K562 (cell line): ENCODE data around the gene RFNG. TPM values are rescaled to one million over a fixed set of nuclear protein-coding genes. Genes with fewer than 3 reads are reported as not detected.

Experiments
- AFF1 ChIP-seq, 2 experiments: fragments of 450-650 bp; IDR thresholded peaks; 2 replicates each; pipeline ENCODE4 v1.6.1; 2018; ENCODE audit warnings: mild to moderate bottlenecking in 2 of 2, low read depth in 1 of 2; ENCODE audit not compliant: partially characterized antibody in 2 of 2
- CTCFL ChIP-seq: IDR thresholded peaks from 2 replicates; pipeline ENCODE4 v1.6.1; 2011; ENCODE audit warnings: borderline replicate concordance, low read depth, mild to moderate bottlenecking, moderate library complexity, low read length; ENCODE audit not compliant: insufficient read depth, poor library complexity, severe bottlenecking
- DIDO1 ChIP-seq: fragments of 450-650 bp; IDR thresholded peaks from 2 replicates; pipeline ENCODE4 v1.6.1; 2016; ENCODE audit warnings: low read depth, missing biosample characterization, missing genetic modification characterization
- KDM2B ChIP-seq: fragments of 250-450 bp; sonication (Bioruptor Pico); IDR thresholded peaks from 2 replicates; pipeline ENCODE4 v1.8.0; 2021; ENCODE audit warnings: mild to moderate bottlenecking, moderate library complexity
- KLF13 ChIP-seq: fragments of 450-650 bp; IDR thresholded peaks from 2 replicates; pipeline ENCODE4 v1.6.1; 2016; ENCODE audit warnings: missing genetic modification characterization, low read depth, mild to moderate bottlenecking, missing compliant biosample characterization, moderate library complexity, borderline replicate concordance
- NFYB ChIP-seq: IDR thresholded peaks from 2 replicates; pipeline ENCODE4 v1.6.1; 2011; ENCODE audit warnings: mild to moderate bottlenecking, moderate library complexity; ENCODE audit not compliant: insufficient read length; ENCODE audit errors: extremely low read depth
- PYGO2 ChIP-seq: fragments of 450-650 bp; IDR thresholded peaks from 2 replicates; pipeline ENCODE4 v1.6.1; 2016; ENCODE audit warnings: mild to moderate bottlenecking, missing genetic modification characterization, moderate library complexity, missing compliant biosample characterization
- RBBP5 ChIP-seq: fragments of 200-600 bp; sonication (generic); IDR thresholded peaks from 2 replicates; pipeline ENCODE4 v1.6.1; 2012; ENCODE audit warnings: borderline replicate concordance, mild to moderate bottlenecking, low read length, control low read depth, inconsistent platforms; ENCODE audit not compliant: insufficient read depth, poor library complexity, severe bottlenecking
- RBM34 ChIP-seq: fragments of 200-400 bp; formaldehyde crosslinking; IDR thresholded peaks from 2 replicates; pipeline ENCODE4 v1.6.1; 2018; ENCODE audit warnings: low read length, borderline replicate concordance; ENCODE audit not compliant: insufficient read depth
- SRSF1 ChIP-seq: fragments of 200-400 bp; formaldehyde crosslinking; IDR thresholded peaks from 2 replicates; pipeline ENCODE4 v1.6.1; 2017; ENCODE audit warnings: mild to moderate bottlenecking, low read depth, low read length, moderate library complexity
- SUPT5H ChIP-seq: fragments of 450-650 bp; IDR thresholded peaks from 2 replicates; pipeline ENCODE4 v1.6.1; 2016
- ZEB2 ChIP-seq: fragments of 450-650 bp; IDR thresholded peaks from 2 replicates; pipeline ENCODE4 v1.6.1; 2016
- polyA plus RNA-seq, 8 experiments: library from polyadenylated mRNA; depleted of rRNA in 4 of 8; stranded (reverse) in 5 of 8; unstranded in 3 of 8; fragments of >200 nt; fragmentation: Nextera tagmentation in 2 of 8; fragmentation: Illumina TruSeq in 1 of 8; extraction: Ambion mirVana in 2 of 8; extraction: Trizol in 1 of 8; gene quantifications; 2 replicates each; pipeline versions ENCODE4 v1.2.1 to v1.2.3, GENCODE V29; 2011 to 2014; ENCODE audit warnings: inconsistent platforms in 1 of 8, missing spikeins in 1 of 8
- total RNA-seq, 7 experiments: library from RNA; depleted of rRNA in 6 of 7; stranded (reverse); fragments of >200 nt in 6 of 7; fragmentation: Illumina TruSeq in 2 of 7; extraction: Trizol in 2 of 7; gene quantifications; 2 replicates each; pipeline versions ENCODE4 v1.2.1 to v1.2.3, GENCODE V29; 2011 to 2021; ENCODE audit warnings: low replicate concordance in 1 of 7
- TF ChIP-seq, protein P1 (sequence below), 2 experiments: fragments of 450-650 bp in 1 of 2; sonication (generic) in 1 of 2; formaldehyde crosslinking in 1 of 2; IDR thresholded peaks in 1 of 2; conservative IDR thresholded peaks in 1 of 2; 2 replicates each; pipeline versions ENCODE4 v1.6.1 to v1.8.1; 2016 to 2023; ENCODE audit warnings: mild to moderate bottlenecking in 2 of 2, moderate library complexity in 2 of 2, inconsistent platforms in 1 of 2, missing genetic modification reagents in 1 of 2
- TF ChIP-seq, protein P2 (sequence below): sonication (generic); formaldehyde crosslinking; IDR thresholded peaks from 2 replicates; pipeline ENCODE4 v1.8.0; 2022; ENCODE audit warnings: mild to moderate bottlenecking, missing genetic modification reagents, borderline replicate concordance

The RFNG gene
- total and polyA plus RNA-seq, 9 of the 15 experiments (the other 6 are each of a cell fraction or from before 2014, with no cell fraction given), result 0.32 to 32.8 (median 9.5) TPM

- TF ChIP-seq CTCFL (no peak), PYGO2 (tag) (no peak), NFYB (no peak), ZEB2 (no peak), KDM2B (peak; percentile 61; the same call in 1 of the 2 replicates), RBM34 (no peak; the same call in 1 of the 2 replicates), SRSF1 (no peak), KLF13 (tag) (peak; percentile 78), AFF1 (IDR thresholded peaks at IDR 0.05; ENCODE audit: low read depth in 1 of 2, partially characterized antibody in 2 of 2) (no peak), DIDO1 (tag) (no peak), RBBP5 (peak; percentile 67), SUPT5H (0 out of 2 replicates have a peak, but pooled peaks have one; percentile 41)
- TF ChIP-seq, protein P1, sequence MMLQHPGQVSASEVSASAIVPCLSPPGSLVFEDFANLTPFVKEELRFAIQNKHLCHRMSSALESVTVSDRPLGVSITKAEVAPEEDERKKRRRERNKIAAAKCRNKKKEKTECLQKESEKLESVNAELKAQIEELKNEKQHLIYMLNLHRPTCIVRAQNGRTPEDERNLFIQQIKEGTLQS (IDR thresholded peaks at IDR 0.05), result no peak
- TF ChIP-seq, protein P1 (CRISPR knock-in tag; conservative IDR thresholded peaks at IDR 0.05), result 0 out of 2 replicates have a peak, but pooled peaks have one; percentile 64
- TF ChIP-seq, protein P2, sequence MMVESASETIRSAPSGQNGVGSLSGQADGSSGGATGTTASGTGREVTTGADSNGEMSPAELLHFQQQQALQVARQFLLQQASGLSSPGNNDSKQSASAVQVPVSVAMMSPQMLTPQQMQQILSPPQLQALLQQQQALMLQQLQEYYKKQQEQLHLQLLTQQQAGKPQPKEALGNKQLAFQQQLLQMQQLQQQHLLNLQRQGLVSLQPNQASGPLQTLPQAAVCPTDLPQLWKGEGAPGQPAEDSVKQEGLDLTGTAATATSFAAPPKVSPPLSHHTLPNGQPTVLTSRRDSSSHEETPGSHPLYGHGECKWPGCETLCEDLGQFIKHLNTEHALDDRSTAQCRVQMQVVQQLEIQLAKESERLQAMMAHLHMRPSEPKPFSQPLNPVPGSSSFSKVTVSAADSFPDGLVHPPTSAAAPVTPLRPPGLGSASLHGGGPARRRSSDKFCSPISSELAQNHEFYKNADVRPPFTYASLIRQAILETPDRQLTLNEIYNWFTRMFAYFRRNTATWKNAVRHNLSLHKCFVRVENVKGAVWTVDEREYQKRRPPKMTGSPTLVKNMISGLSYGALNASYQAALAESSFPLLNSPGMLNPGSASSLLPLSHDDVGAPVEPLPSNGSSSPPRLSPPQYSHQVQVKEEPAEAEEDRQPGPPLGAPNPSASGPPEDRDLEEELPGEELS, result 0 out of 2 replicates have a peak, but pooled peaks have one; percentile 32
Observed at GRCh38 chr17:82098939-82099763, 47.5 kb upstream of the RFNG start (continued).
